ENCODE results near the gene HMMR. TPM values are rescaled to one million over a fixed set of nuclear protein-coding genes. Genes with fewer than 3 reads are reported as not detected.

Gene HMMR
- total RNA-seq, 1 donor from 2014 or later, result 225 TPM

- TF ChIP-seq CTCF (IDR thresholded peaks at IDR 0.05) (no peak), EZH2 (IDR thresholded peaks at IDR 0.05) (no peak)
- H3K36me3 Mint-ChIP-seq, result peaks cover 27% of the 10 kb centered on the region
- no peak overlapping the region for H3K4me3 ChIP-seq
Observed at GRCh38 chr5:163456840-163457239, 3.6 kb upstream of the HMMR start.

DNA sequence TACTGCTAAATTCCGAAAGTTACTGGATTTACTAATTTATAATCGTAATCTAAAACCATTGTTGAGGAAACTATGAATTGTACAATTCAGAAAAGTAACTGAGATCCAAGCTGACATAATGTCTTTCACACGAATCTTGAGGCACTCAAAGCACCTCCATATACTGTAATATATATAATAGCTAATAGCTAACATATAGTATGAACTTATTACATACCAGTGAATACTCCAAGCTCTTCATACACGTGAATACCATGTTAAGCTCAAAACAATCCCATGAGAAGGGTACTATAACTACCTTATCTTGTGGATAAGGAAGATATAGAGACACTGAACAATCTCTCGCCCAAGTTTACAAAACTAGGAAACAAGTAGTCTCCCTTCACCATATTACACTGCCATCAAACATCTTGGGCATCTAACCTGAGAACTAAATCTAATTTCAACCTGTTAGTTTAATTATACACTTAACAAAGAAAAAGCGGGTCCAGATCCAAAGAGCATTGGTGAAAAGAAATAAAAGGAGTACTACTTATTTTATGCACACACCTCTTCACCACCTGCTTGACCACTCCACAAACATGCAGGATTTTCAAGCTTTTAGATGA lies 1.6 kb upstream of the HMMR start:
- H3K79me2 ChIP-seq (ENCODE audit: low read depth), result peaks cover 71% of the 10 kb centered on the region
- no peak overlapping the region for H2AFZ ChIP-seq (replicated peaks)

More at GRCh38 chr5:163456840-163457239, 3.6 kb upstream of the HMMR start:
- H3F3A ChIP-seq (ENCODE audit: low read depth), result peaks cover 37% of the 10 kb centered on the region
- no peaks in the 10 kb centered on the region for H4K20me1 ChIP-seq (ENCODE audit: low read depth)
- no peak overlapping the region for H3K27ac ChIP-seq
- no peaks in the 10 kb centered on the region for H3K27me3 ChIP-seq
- no peaks in the 10 kb centered on the region for H3K9me3 Mint-ChIP-seq
- H3K27ac Mint-ChIP-seq, result no peak overlapping the region
- no peak overlapping the region for H2AFZ ChIP-seq (replicated peaks)
- DNase-seq (ENCODE audit: low spot score), result no peak
- H3K4me1 ChIP-seq, result peaks cover 7% of the 10 kb centered on the region
- H3K9ac ChIP-seq, result no peak overlapping the region
- H3K4me3 Mint-ChIP-seq, result peak overlapping the region; percentile 62
- H3K9me3 ChIP-seq (ENCODE audit: low read depth), result no peaks in the 10 kb centered on the region
- H3K27me3 Mint-ChIP-seq (ENCODE audit: insufficient read depth, low read depth), result peaks cover 4% of the 10 kb centered on the region
- H3K4me1 Mint-ChIP-seq, result peaks cover 17% of the 10 kb centered on the region
- H3K4me2 ChIP-seq, result peak overlapping the region; percentile 10
- peaks cover 51% of the 10 kb centered on the region for H3K79me2 ChIP-seq (ENCODE audit: low read depth)
- H3K36me3 ChIP-seq, result peaks cover 18% of the 10 kb centered on the region

GRCh38 chr5:163459462-163459818 lies 992 bp upstream of the HMMR start:
- peak overlapping the region; percentile 99 for H3K27ac ChIP-seq
- Mint-ChIP-seq H3K9me3 (no peaks in the 10 kb centered on the region), H3K27me3 (ENCODE audit: insufficient read depth, low read depth) (peaks cover 4% of the 10 kb centered on the region), H3K27ac (peak overlapping the region; percentile 98), H3K4me1 (peaks cover 29% of the 10 kb centered on the region), H3K4me3 (peak overlapping the region; percentile 95), H3K36me3 (peaks cover 21% of the 10 kb centered on the region)
- peak overlapping the region; percentile 69 for H3K4me3 ChIP-seq
- peaks cover 22% of the 10 kb centered on the region for H3K36me3 ChIP-seq
- no peaks in the 10 kb centered on the region for H3K9me3 ChIP-seq (ENCODE audit: low read depth)
- peak overlapping the region; percentile 92 for H3K4me2 ChIP-seq
- no peaks in the 10 kb centered on the region for H3K27me3 ChIP-seq
- peak overlapping the region; percentile 72 for H3K9ac ChIP-seq
- peaks cover 18% of the 10 kb centered on the region for H3K4me1 ChIP-seq
- DNase-seq (ENCODE audit: low spot score), result no peak
- no peaks in the 10 kb centered on the region for H4K20me1 ChIP-seq (ENCODE audit: low read depth)
- H2AFZ ChIP-seq (replicated peaks), result peak overlapping the region; percentile 83
- H3F3A ChIP-seq (ENCODE audit: low read depth), result peaks cover 34% of the 10 kb centered on the region
- H3K79me2 ChIP-seq (ENCODE audit: low read depth), result peaks cover 77% of the 10 kb centered on the region
- TF ChIP-seq EZH2 (IDR thresholded peaks at IDR 0.05), result no peak
- TF ChIP-seq EZH2phosphoT487 (IDR thresholded peaks at IDR 0.05), result no peak
- TF ChIP-seq CTCF (IDR thresholded peaks at IDR 0.05), result no peak

More for the DNA sequence above, 1.6 kb upstream of the HMMR start:
- no peak for DNase-seq (ENCODE audit: low spot score)
- TF ChIP-seq EZH2phosphoT487 (IDR thresholded peaks at IDR 0.05), result no peak
- TF ChIP-seq EZH2 (IDR thresholded peaks at IDR 0.05), result no peak
- no peak for TF ChIP-seq CTCF (IDR thresholded peaks at IDR 0.05)
- peak overlapping the region; percentile 95 for H3K4me3 Mint-ChIP-seq
- Histone ChIP-seq H3K36me3 (peaks cover 18% of the 10 kb centered on the region), H4K20me1 (ENCODE audit: low read depth) (no peaks in the 10 kb centered on the region), H3K9me3 (ENCODE audit: low read depth) (no peaks in the 10 kb centered on the region), H3K27ac (peak overlapping the region; percentile 99), H3K4me2 (peak overlapping the region; percentile 92), H3K4me3 (peak overlapping the region; percentile 69), H3F3A (ENCODE audit: low read depth) (peaks cover 34% of the 10 kb centered on the region), H3K9ac (peak overlapping the region; percentile 72), H3K27me3 (no peaks in the 10 kb centered on the region), H3K4me1 (peaks cover 18% of the 10 kb centered on the region)
- H3K36me3 Mint-ChIP-seq, result peaks cover 21% of the 10 kb centered on the region
- no peaks in the 10 kb centered on the region for H3K9me3 Mint-ChIP-seq
- peaks cover 29% of the 10 kb centered on the region for H3K4me1 Mint-ChIP-seq
- H3K27me3 Mint-ChIP-seq (ENCODE audit: insufficient read depth, low read depth), result peaks cover 4% of the 10 kb centered on the region
- peak overlapping the region; percentile 98 for H3K27ac Mint-ChIP-seq

Measured in neural progenitor cell (in vitro differentiated cells).